DMS114 treated with DMSO at 0.1 percent for 48 hours (cell line): ENCODE data around the gene PLCXD1.
"Not testable (repeated sequence)": the region's sequence is repeated elsewhere in the genome, so short reads cannot be mapped to it uniquely, and the experiment has no call there.

Source experiments
- DNase-seq: peaks from one replicate; lab custom pipeline; 2025; ENCODE audit not compliant: unreplicated experiment; lab: John Stamatoyannopoulos, UW

Gene PLCXD1

DNA sequence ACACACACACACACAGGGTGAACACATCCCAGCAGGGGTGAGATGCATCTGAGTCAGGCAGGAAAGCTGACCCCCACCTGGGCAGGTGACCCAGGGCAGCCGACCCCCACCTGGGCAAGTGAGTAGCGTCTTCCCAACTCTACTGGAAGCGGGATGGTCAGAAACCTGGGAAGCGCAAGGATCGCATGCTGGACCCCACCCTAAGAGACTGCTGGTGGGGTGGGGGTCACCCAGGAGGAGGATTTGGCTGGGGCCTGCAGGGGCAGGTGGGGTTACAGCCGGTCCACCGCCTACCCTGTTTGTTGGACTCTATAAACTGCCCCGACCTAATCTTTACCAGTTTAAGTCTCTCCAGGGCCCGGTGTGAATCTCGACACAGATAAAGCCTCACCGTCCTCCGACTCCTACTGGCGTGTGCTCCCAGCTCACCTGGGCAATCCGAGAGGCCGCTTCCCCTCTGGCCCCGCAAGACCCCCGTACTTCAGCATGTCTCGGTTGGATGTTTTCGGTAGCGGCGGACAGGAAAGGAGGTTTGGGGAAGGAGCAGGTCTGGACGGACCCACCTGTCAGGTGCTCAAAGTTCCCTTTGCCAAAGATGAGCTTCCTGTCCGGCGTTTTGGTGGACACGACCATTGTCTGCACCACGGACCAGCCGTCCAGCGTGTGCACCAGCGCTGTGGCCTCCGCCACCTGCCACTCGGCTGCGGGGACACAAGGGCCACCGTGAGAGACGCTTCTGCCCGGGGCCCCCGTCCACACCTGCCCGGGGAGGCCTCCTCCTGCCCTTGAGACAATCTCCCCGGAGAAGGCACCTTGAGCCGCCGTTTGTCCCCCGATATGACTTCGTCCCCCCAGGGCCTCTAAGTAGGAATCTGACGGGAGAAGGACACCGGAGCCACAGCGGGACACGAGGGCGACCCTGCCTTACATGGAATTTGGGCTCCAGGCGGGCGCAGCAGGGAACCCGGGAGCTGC, 35.5 kb downstream of the PLCXD1 start:
- no peak for DNase-seq

DNA sequence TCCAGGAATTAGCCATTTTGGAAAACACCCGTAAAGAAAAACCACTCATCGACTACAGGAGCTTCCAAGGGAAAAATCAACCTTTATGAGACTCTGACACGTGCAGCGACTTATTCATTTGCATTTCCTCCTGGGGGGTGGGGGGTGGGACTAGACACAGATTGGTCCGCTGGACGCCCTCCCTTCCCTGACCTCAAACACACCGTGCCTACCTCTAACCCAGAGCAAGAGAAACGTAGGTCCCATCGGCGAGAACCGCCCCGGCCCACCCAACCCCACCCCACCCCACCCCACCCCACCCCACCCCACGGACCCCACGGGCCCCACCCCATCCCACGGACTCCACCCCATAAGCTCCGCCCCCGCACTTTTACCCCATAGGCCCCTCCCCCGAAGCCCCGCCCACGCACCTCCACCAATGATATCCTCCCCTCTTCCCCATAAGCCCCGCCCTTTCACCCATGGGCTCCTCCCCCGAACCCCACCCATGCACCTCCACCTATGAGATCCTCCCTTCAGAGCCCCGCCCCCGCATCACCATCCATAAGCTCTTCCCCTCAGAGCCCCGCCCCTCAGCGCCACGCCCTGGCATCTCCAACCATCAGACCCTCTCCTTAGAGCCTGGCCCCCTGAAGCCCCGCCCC, 36.4 kb downstream of the PLCXD1 start:
- DNase-seq = no peak

- DNase-seq = no peak
Measured at GRCh38 chrX:318068-318738, 37.0 kb downstream of the PLCXD1 start.

- no peak for DNase-seq
Measured at GRCh38 chrX:318739-319578, 37.8 kb downstream of the PLCXD1 start, which contains the start of gene GTPBP6. TSS of gene GTPBP6 (minus strand) at chrX:318796. CDS start at chrX:318787, 9 bp downstream.

GRCh38 chrX:319579-320125, 38.5 kb downstream of the PLCXD1 start:
- DNase-seq = no peak

- DNase-seq = no peak
Measured at GRCh38 chrX:320126-320783, 39.1 kb downstream of the PLCXD1 start.

GRCh38 chrX:323721-324628, 42.8 kb downstream of the PLCXD1 start:
- no peak for DNase-seq

- DNase-seq = not testable (repeated sequence)
Measured at GRCh38 chrX:324664-325063, 43.5 kb downstream of the PLCXD1 start.

- no peak for DNase-seq
Measured at GRCh38 chrX:327660-328126, 46.5 kb downstream of the PLCXD1 start.

- DNase-seq = no peak
Measured at GRCh38 chrX:329291-329910, 48.2 kb downstream of the PLCXD1 start.

DNA sequence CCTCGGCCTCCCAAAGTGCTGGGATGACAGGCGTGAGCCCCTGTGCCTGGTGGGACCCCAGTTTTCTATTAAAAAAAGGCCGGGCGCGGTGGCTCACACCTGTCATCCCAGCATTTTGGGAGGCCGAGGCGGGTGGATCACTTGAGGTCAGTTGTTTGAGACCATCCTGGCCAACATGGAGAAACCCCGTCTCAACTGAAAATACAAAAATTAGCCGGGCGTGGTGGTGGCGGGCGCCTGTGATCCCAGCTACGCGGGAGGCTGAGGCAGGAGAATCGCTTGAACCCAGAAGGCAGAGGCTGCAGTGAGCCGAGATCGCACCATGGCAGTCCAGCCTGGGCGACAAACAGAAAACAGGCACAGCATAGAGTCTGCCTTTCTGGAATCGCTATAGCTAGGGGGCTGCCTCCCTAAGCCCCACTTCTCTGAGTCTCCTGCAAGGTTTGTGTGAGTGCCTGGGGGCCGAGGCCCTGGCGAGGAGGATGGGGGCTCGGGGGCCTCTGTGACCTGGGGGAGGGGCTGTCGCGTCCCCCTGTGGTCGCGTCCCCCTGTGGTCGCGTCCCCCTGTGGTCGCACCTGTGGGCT, 49.1 kb downstream of the PLCXD1 start:
- not testable (repeated sequence) for DNase-seq

DNA sequence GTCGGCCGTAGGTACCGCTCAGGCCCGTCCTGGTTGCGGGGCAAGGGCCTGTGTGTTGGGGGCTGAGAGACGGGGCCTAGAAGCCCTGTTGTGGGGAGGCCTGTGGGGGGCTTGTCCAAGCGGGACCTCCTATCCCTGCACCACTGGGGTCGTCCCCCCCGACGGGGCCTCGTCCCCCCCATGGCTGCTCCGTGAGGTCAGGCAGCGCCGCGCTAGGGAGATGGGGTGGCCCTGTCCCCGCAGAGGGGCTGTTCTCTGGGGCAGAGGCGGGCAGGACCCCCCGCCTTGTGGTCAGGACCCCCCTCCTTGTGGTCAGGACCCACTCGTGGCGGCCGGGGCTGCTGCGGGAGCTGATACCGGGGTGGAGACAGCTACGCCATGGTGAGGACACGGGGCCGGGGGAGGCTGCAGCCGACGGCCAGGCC, 49.6 kb downstream of the PLCXD1 start:
- no peak for DNase-seq

GRCh38 chrX:331151-331824, 50.1 kb downstream of the PLCXD1 start:
- no peak for DNase-seq

DNA sequence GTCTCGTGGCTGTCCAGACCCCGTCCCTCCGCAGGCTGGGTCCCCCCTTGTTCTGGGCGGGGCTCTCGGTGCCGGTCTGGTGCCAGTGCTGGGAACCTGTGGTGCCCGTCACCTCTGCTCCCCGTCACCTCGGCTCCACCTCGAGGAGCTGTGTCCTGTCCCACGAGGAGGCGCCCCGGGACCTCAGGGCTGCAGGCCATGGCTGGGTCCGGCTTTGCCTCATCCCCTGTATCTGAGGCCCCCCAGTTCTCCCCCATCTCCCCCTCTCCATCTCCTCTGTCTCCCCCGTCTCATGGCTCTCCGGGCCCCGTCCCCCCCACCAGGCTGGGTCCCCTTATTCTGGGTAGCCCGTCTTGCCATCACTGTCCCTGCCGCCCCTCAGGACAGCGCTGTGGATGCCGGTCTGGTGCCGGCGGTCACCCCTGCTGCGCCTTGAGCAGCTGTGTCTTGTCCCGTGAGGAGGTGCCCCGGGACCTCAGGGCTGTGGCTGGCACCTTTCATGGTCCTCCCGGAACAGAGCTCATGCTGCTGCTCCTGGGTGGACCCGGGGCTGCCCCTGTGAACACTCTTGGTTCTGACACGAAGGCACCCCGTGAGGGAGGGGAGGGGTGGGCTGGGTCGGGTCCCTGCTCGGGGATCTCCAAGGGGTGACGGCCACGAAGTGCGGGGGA, 50.8 kb downstream of the PLCXD1 start:
- no peak for DNase-seq

DNA sequence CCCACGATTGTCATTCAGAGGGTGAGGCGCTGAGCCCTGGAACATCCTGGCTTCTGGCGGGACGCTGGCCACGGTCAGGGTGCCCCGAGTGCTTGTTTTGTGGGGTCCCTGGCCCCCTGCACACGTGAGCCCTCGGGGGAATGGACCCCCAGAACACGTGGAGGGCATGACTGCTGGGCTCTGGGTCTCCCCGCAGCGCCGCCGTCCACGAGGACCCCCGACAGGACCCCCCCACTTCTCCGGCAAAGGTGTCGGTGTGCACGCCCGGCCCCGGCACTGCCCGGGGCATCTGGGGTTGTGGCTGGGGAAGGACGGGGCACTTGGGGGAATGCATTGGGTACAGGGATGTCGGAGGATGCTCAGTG, 51.3 kb downstream of the PLCXD1 start:
- DNase-seq = no peak

DNA sequence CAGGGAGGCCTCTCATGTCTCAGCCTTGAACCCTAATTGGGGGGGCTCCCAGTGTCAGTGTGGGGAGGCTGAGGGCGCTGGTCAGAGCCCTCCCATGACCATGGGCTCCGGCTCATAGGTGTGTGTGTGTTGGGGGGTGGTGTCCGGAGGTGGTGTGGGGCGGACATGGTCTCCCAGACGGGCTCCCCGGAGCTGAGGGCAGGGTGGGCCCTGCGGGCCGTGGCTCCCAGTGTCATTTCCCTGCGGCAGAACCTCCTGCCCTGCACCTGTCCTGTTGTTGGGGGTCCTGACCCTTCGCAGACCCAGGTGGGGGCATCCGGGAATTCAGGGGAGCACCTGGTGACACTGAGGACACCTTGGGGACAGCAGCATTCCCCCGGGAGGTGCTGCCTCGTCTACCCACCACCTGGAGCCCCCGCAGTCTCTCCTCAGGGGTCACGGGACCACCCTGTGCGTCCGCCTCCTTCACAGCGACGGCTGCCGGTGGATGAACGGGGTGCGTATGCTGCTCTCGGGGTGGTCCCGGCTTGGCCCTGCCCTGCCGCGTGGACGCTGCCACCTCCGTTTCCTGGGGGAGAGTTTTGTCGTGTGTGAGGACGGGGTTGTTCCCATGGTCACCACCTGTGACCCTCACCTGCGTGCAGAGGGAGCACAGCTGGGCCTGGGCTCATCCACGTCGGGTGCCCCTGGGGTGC, 51.9 kb downstream of the PLCXD1 start:
- DNase-seq = no peak
